Mammary microvascular endothelial cell (primary cell): ENCODE measurements around the gene MRPS16. TPM values are rescaled to one million over a fixed set of nuclear protein-coding genes. Genes with fewer than 3 reads are reported as not detected.

ENCODE experiments used
- total RNA-seq: library from RNA; depleted of rRNA; stranded (reverse); fragments of >200 nt; gene quantifications from 2 replicates; pipeline ENCODE4 v1.2.3, GENCODE V29; 2015

Gene MRPS16
- 58.8 and 64.5 TPM in 2 replicates for total RNA-seq

GRCh38 chr10:73252445-73253224, at the start of gene MRPS16:
TSS of gene MRPS16 (minus strand) at chr10:73252644. CDS start at chr10:73252482, 162 bp downstream.

DNA sequence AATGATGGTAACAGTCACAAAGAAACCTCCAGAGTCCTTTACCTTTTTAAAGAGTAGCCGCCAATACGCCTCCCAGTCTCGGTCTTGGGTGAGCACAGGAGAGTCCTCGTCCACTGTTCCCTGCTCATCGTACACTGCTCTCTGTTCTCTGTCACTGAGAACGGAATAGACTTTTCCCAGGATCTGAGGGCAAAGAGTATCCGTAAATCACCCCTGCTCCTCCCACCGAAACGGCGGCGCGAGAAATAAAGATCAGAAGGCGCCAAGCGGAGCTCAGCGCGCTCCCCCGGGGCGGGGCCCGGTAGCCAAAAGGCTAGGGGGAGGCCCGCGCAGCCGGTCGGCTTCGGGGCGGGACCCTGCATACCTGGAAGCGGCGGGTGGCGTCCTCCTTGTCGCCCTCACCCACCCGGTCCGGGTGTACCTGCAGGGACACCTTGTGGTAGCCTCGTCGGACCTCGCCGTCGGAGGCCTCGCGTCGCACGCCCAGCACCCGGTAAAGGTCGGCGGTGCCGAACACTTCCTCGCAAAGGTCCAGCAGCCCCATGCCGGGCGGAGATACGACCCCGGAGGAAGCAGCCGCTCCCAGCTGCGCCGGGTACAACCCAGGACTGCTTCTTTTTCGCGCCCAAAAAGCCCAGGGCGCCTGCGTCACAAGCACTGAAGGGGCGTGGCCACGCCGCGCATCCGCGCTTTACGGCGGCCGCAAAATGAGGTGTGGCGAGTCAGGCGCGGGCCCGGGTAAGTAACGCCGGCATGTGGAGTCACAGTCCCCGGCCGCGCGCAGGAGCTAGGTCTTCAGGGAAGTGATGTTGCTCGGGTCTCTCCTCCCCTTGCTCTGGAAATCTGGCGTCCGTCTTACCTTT, 5.6 kb downstream of the MRPS16 start, which contains the start of gene DNAJC9:
TSS of gene DNAJC9 (minus strand) at position 610 of the 863 bp plus-strand sequence. CDS start at position 544, 66 bp downstream.

Other genes with a start within 250 kb of the MRPS16 start
- 27.5 and 30.8 TPM in 2 replicates for gene P4HA1, start 155.8 kb downstream of the MRPS16 start, total RNA-seq
- 1.1 and 1.7 TPM in 2 replicates for gene NUDT13, start 142.2 kb downstream of the MRPS16 start, total RNA-seq
- 30.6 and 36.9 TPM in 2 replicates for gene ECD, start 84.6 kb downstream of the MRPS16 start, total RNA-seq
- gene FAM149B1, start 84.5 kb downstream of the MRPS16 start, total RNA-seq: 6.9 and 10.0 TPM in 2 replicates
- gene DNAJC9, start 5.4 kb downstream of the MRPS16 start, total RNA-seq: 54.2 and 58.6 TPM in 2 replicates
- 0.05 and 0.13 TPM in 2 replicates for gene CFAP70, start 106.2 kb upstream of the MRPS16 start, total RNA-seq
- 110 and 111 TPM in 2 replicates for gene ANXA7, start 161.4 kb upstream of the MRPS16 start, total RNA-seq
- gene MSS51, start 180.9 kb upstream of the MRPS16 start, total RNA-seq: 0.30 and 0.40 TPM in 2 replicates
- 11.9 and 13.1 TPM in 2 replicates for gene PPP3CB, start 243.4 kb upstream of the MRPS16 start, total RNA-seq